MCF 10A (cell line): Measurements from ENCODE around the gene FIBCD1. TPM values are rescaled to one million over a fixed set of nuclear protein-coding genes. Genes with fewer than 3 reads are reported as not detected.

Experiments used
- BruUV-seq: library from RNA; stranded (reverse); fragments of 400-500 nt; replicated peaks from 2 replicates; lab custom pipeline; 2021; lab: Mats Ljungman, UMichigan
- CTCF ChIA-PET: fragments of 300-600 bp; sonication (Branson Sonifier 250); formaldehyde crosslinking; extraction: SDS; loops from one replicate; lab custom pipeline; 2021; ENCODE audit warnings: antibody characterized with exemption, inconsistent platforms; lab: Yijun Ruan, JAX
- POLR2A ChIA-PET: fragments of 300-600, 350-650 bp; sonication (Branson Sonifier 250); formaldehyde crosslinking; extraction: SDS; loops from one replicate; lab custom pipeline; 2020; ENCODE audit warnings: antibody characterized with exemption, inconsistent platforms; lab: Yijun Ruan, JAX
- DNase-seq: peaks from one replicate; pipeline ENCODE4 v3.0.0-alpha.2; 2018; ENCODE audit not compliant: unreplicated experiment
- H3K27ac Mint-ChIP-seq: one replicate; pipeline ENCODE4 v1.8.0; 2022; ENCODE audit warnings: mild to moderate bottlenecking, low read depth, mixed read lengths; ENCODE audit not compliant: unreplicated experiment
- H3K27me3 Mint-ChIP-seq: one replicate; pipeline ENCODE4 v1.8.0; 2022; ENCODE audit warnings: mixed read lengths; ENCODE audit not compliant: insufficient read depth, unreplicated experiment
- H3K36me3 Mint-ChIP-seq: one replicate; pipeline ENCODE4 v1.8.0; 2022; ENCODE audit warnings: mild to moderate bottlenecking, moderate library complexity, mixed read lengths; ENCODE audit not compliant: insufficient read depth, unreplicated experiment
- H3K4me1 Mint-ChIP-seq: one replicate; pipeline ENCODE4 v1.8.0; 2022; ENCODE audit warnings: mixed read lengths; ENCODE audit not compliant: insufficient read depth, unreplicated experiment
- H3K4me3 Mint-ChIP-seq: one replicate; pipeline ENCODE4 v1.8.0; 2022; ENCODE audit warnings: mild to moderate bottlenecking, moderate library complexity, mixed read lengths; ENCODE audit not compliant: unreplicated experiment
- H3K9me3 Mint-ChIP-seq: one replicate; pipeline ENCODE4 v1.8.0; 2022; ENCODE audit warnings: mixed read lengths; ENCODE audit not compliant: unreplicated experiment
- intact Hi-C: fragments of 100-400 bp; cut with micrococcal nuclease; formaldehyde crosslinking; loops from 2 replicates; pipeline ENCODE4 v1.14.1; 2022
- total RNA-seq: library from RNA; stranded (reverse); gene quantifications from 2 replicates; pipeline ENCODE4 v1.2.3, GENCODE V29; 2022
- TF ChIP-seq, protein P1 (sequence below): fragments of 200-600 bp; IDR thresholded peaks from one replicate; pipeline ENCODE4 v1.8.0; 2022; ENCODE audit warnings: antibody characterized with exemption, mild to moderate bottlenecking; ENCODE audit not compliant: unreplicated experiment

Gene FIBCD1
- total RNA-seq, 1 experiment from 2014 or later: 1.6 TPM

DNA sequence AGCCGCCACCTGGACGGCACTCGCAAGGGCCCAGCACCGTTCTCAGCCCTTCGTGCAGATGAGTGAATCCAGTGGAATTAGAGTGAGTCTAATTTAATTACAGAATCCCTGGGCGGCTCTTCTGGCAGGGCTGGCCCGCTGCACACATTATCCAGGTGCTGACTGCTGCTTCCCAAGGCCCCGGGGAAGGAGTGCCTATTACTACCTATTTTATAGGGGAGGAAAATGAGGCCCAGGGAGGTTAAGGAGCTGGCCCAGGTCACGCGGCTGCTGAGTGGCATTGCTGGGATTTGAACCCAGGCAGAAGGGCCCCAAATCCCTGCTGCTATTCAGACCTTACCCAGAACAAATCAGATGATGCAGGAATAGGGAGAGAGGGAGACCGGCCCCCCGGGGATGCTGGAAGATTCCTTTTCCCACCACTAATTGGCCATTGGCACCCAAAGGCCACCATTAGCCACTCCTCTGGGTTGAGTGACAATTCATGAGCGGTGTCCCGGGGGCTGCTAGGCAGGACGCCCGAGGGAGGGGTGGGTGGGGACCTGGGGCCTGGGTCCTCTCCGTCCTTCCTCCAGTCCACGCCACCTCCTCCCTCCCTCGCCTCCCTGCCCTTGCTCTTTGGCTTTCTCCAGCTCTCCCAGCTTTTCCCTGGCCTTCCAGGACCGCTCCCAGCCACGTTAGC is 32.2 kb downstream of the FIBCD1 start:
- intact Hi-C loops: no loop called here
- POLR2A ChIA-PET: no interaction called here
- Mint-ChIP-seq H3K36me3 (peaks cover 6% of the 10 kb centered on the region), H3K4me3 (no peak overlapping the region), H3K9me3 (no peaks in the 10 kb centered on the region), H3K27me3 (peaks cover 12% of the 10 kb centered on the region), H3K4me1 (no peaks in the 10 kb centered on the region), H3K27ac (no peak overlapping the region)
- CTCF ChIA-PET: interaction anchor here (0.7 kb wide), 1 partner anchor 40 kb away, joined by 3 read pairs; no protein-coding TSS in a partner anchor
- BruUV-seq: no TSS peak
- TF ChIP-seq, protein P1, sequence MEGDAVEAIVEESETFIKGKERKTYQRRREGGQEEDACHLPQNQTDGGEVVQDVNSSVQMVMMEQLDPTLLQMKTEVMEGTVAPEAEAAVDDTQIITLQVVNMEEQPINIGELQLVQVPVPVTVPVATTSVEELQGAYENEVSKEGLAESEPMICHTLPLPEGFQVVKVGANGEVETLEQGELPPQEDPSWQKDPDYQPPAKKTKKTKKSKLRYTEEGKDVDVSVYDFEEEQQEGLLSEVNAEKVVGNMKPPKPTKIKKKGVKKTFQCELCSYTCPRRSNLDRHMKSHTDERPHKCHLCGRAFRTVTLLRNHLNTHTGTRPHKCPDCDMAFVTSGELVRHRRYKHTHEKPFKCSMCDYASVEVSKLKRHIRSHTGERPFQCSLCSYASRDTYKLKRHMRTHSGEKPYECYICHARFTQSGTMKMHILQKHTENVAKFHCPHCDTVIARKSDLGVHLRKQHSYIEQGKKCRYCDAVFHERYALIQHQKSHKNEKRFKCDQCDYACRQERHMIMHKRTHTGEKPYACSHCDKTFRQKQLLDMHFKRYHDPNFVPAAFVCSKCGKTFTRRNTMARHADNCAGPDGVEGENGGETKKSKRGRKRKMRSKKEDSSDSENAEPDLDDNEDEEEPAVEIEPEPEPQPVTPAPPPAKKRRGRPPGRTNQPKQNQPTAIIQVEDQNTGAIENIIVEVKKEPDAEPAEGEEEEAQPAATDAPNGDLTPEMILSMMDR: no peak
- DNase-seq: no peak

DNA sequence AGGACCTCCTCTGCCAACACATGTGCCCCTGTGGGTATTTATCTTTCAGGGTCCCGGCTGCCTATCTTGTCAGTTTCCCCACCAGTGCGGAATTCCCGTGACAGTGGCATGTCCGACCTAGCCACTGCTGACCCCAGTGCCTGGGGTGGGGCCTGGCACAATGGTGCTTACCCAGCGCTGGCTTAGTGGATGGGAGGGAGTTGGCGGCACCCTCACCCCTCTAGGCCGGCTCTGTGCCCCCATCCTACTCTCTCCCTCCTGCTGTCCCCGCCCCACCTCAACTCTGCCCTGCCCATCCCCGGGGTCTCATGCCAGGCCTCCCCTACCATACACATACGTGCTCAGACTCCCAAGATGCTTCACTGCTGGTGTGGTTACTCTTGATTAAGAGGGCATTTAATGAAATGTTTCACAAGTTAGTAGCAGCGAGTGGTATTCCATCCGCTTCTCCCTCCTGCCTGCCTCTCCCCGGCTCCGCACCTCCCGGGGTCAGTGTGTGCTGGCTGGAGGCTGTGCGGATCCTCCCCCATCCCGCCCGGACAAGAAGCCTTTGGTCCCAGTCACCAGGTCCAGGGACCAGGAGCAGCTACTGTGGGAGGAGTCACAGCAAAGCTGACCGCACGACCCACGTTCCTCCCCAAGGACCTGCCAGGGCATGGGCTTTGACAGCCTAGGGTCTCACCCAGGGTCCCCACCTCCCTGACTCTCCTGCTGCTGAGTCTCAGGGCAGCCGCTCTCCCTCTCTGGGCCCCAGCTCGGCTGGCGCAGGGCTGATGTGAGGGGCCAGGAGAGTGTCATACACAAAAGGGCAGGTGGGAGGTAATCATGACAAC is 32.9 kb downstream of the FIBCD1 start:
- ChIA-PET POLR2A (no interaction called here), CTCF (no interaction called here)
- TF ChIP-seq, protein P1: no peak
- Mint-ChIP-seq H3K4me1 (no peaks in the 10 kb centered on the region), H3K27ac (no peak overlapping the region), H3K27me3 (peaks cover 12% of the 10 kb centered on the region), H3K36me3 (peaks cover 7% of the 10 kb centered on the region), H3K9me3 (no peaks in the 10 kb centered on the region), H3K4me3 (no peak overlapping the region)
- intact Hi-C loops: no loop called here
- BruUV-seq: no TSS peak
- no peak for DNase-seq

DNA sequence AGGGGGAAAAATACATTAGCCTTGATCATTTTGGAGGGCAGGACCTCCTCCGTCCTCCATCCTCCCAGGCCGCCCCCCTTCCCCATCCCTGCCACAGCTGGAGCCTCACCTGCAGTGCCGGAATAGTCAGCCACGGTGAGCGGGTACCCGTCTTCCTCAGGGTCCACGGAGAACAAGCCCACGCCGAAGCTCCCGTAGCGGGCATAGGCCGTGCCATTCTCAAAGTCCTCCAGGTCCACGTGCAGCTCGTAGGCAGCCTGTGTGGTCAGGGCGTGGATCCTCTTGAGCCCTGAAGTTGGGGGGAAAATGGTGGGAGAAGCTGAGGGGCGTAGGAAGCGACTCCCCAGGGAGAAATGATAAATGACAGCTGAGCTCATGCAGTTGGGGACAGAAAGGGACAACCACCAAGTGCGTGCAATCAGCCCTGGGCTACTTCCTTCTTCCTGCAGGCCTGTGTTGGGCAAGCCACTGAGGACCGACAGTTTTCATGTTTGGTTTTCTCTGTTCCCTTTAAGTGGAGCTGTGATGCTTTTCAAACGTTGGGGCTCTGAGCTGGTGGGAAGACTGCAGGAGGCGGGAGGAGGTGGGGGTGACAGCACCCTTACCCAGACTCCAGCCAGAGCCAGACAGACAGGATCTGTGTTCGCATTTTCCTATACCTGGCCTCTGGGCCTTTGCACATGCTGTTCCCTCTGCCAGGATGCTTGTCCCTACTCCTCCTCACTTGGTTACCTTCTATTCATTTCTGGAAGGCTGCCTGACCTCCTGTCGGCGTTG is 33.7 kb downstream of the FIBCD1 start:
- H3K9me3 Mint-ChIP-seq: no peaks in the 10 kb centered on the region

More for the DNA sequence above, 33.7 kb downstream of the FIBCD1 start:
- BruUV-seq: no TSS peak
- TF ChIP-seq, protein P1: no peak
- peaks cover 20% of the 10 kb centered on the region for H3K27me3 Mint-ChIP-seq
- no peak overlapping the region for H3K4me3 Mint-ChIP-seq
- no peaks in the 10 kb centered on the region for H3K4me1 Mint-ChIP-seq
- intact Hi-C loops: no loop called here
- POLR2A ChIA-PET: no interaction called here
- DNase-seq: no peak
- H3K36me3 Mint-ChIP-seq: peaks cover 13% of the 10 kb centered on the region
- H3K27ac Mint-ChIP-seq: no peak overlapping the region
- CTCF ChIA-PET: no interaction called here
